ENCODE results near the gene EMD. TPM values are rescaled to one million over a fixed set of nuclear protein-coding genes. Genes with fewer than 3 reads are reported as not detected.
"Not testable (repeated sequence)": the region's sequence is repeated elsewhere in the genome, so short reads cannot be mapped to it uniquely, and the experiment has no call there.

The EMD gene
- total RNA-seq, 3 donors from 2014 or later = 33.8 to 48.1 (median 45.6) TPM

DNA sequence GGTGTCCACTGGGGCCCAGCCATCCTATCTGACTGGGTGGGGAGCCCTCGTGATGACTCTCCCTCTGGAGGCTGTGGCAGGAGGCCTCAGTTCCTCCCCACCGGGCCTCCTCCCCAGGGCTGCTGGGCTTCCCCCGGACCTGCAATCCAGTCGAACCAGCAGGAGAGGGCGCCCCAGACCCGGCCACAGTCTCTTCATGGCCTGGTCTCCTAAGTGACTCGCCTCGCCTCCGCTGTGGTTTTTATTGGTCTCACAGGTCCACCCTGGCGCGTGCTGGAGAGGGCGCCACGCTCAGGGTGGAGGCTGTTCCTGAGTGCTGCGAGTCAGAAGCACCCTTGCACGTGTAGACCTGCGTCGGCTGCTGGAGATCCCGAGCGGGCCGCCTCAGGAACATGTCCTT, 35.5 kb upstream of the EMD start:
- DNase-seq (ENCODE audit: low spot score in 2 of 2); H3K4me3 ChIP-seq; intact Hi-C loops (cut with DNase I; ENCODE audit: low total_unique reads); H3K4me1 ChIP-seq; H3K36me3 ChIP-seq; H3K9me3 ChIP-seq; H3K27me3 ChIP-seq; H3K27ac ChIP-seq: not testable (repeated sequence)

DNA sequence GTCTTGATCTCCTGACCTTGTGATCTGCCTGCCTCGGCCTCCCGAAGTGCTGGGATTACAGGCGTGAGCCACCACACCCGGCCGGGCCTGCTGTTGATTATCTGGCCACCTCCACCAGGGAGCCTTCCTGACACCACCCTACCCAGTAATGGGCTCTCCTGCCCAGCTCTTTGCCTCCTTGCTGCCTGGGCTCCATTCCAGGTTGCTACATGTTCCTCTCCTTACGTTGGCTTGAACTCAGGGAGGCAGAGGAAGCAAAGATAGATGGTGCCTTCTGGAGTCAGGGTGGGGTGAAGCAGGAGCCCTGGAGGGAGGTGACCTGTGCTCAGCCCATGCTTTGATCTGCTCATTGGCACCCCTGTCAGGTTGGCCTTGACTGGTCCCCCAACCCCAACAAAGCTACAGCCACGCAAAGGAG, 31.0 kb upstream of the EMD start:
- intact Hi-C loops (cut with DNase I; ENCODE audit: low total_unique reads) = no loop called here
- no peaks in the 10 kb centered on the region for H3K9me3 ChIP-seq
- TF ChIP-seq POLR2A (IDR thresholded peaks at IDR 0.05) (no peak), POLR2AphosphoS5 (IDR thresholded peaks at IDR 0.05) (no peak)
- TF ChIP-seq, protein P1, sequence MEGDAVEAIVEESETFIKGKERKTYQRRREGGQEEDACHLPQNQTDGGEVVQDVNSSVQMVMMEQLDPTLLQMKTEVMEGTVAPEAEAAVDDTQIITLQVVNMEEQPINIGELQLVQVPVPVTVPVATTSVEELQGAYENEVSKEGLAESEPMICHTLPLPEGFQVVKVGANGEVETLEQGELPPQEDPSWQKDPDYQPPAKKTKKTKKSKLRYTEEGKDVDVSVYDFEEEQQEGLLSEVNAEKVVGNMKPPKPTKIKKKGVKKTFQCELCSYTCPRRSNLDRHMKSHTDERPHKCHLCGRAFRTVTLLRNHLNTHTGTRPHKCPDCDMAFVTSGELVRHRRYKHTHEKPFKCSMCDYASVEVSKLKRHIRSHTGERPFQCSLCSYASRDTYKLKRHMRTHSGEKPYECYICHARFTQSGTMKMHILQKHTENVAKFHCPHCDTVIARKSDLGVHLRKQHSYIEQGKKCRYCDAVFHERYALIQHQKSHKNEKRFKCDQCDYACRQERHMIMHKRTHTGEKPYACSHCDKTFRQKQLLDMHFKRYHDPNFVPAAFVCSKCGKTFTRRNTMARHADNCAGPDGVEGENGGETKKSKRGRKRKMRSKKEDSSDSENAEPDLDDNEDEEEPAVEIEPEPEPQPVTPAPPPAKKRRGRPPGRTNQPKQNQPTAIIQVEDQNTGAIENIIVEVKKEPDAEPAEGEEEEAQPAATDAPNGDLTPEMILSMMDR (IDR thresholded peaks at IDR 0.05) = no peak
- no peaks in the 10 kb centered on the region for H3K36me3 ChIP-seq
- H3K4me3 ChIP-seq = no peak overlapping the region
- H3K4me1 ChIP-seq = no peaks in the 10 kb centered on the region
- no peak overlapping the region for H3K27ac ChIP-seq
- DNase-seq (ENCODE audit: low spot score in 2 of 2) = no peak
- H3K27me3 ChIP-seq = peaks cover 0 to 19% of the 10 kb centered on the region in 2 donors

DNA sequence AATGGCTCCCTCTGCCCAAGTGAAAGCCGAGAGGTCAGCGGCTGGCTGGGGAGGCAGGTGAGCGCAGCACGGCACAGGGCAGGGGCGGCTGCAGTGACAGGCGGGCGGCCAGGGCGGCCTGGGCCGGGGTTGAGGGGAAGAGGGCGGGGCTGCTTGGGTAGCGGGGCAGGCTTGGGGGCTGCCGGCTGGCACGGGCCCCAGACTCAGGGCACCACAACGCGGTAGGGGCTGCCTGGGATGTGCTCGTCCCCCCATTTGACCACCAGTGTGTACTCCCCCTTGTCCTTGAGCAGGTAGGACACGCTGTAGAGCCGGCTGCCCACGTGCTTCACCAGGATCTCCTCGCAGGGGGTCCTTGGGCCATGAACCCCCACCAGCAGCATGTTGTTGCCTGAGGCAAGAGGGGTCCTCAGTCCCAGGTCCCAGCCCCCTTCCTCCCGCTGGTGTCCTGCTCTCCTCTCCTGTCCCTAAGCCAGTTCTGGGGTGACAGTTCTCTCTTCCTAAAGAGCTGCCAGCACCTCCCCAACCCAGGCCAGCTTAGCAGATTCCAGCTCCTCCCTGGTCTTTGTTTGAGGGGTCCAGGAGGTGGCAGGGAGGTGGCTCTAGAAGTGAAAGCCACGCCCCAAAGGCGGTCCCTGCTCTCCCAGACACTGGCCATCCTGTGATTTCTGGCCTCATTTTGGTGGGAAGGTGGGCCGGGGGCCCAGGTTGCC, 30.3 kb upstream of the EMD start:
- TF ChIP-seq POLR2AphosphoS5 (IDR thresholded peaks at IDR 0.05) (no peak), POLR2A (IDR thresholded peaks at IDR 0.05) (no peak)
- TF ChIP-seq, protein P1 (IDR thresholded peaks at IDR 0.05) = no peak
- no peak overlapping the region for H3K4me3 ChIP-seq
- H3K4me1 ChIP-seq = no peaks in the 10 kb centered on the region
- H3K27ac ChIP-seq = no peak overlapping the region
- H3K27me3 ChIP-seq = peaks cover 0 to 22% of the 10 kb centered on the region in 2 donors
- no peaks in the 10 kb centered on the region for H3K9me3 ChIP-seq
- intact Hi-C loops (cut with DNase I; ENCODE audit: low total_unique reads) = no loop called here
- DNase-seq (ENCODE audit: low spot score in 2 of 2) = peak in 1 of 2 donors; percentile 18
- H3K36me3 ChIP-seq = no peaks in the 10 kb centered on the region

DNA sequence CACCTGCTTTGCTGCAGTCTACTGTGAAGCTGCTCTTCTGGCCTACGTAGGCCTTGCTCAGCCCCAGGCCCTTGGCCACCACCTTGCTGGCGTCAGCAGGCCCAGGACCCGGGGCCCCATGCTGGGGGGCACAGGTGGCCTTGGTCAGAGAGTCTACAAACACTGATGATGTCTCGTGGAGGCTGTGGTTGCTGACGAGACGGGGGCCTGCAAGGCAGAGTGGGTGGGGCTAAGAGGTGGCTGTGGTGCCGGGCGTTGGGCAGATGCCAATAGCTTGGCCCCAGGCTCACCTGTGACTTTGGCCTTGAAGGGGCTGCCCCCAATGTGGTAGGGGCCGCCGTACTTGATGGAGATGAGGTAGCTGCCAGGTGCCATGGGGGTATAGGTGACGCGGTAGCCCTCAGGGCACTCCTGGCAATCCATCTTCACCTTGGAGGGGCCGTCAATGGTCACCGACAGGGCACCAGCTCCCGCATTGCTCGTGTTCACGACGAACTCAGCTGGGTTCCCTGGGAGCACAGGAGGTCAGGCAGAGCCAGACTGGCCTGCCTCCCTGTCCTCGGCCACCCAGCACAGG, 29.6 kb upstream of the EMD start:
- no peaks in the 10 kb centered on the region for H3K36me3 ChIP-seq
- TF ChIP-seq POLR2AphosphoS5 (IDR thresholded peaks at IDR 0.05) (no peak), POLR2A (IDR thresholded peaks at IDR 0.05) (no peak)
- TF ChIP-seq, protein P1 (IDR thresholded peaks at IDR 0.05) = no peak
- no peaks in the 10 kb centered on the region for H3K4me1 ChIP-seq
- H3K4me3 ChIP-seq = no peak overlapping the region
- DNase-seq (ENCODE audit: low spot score in 2 of 2) = no peak
- peaks cover 0 to 26% of the 10 kb centered on the region in 2 donors for H3K27me3 ChIP-seq
- H3K9me3 ChIP-seq = no peaks in the 10 kb centered on the region
- H3K27ac ChIP-seq = no peak overlapping the region
- intact Hi-C loops (cut with DNase I; ENCODE audit: low total_unique reads) = no loop called here

DNA sequence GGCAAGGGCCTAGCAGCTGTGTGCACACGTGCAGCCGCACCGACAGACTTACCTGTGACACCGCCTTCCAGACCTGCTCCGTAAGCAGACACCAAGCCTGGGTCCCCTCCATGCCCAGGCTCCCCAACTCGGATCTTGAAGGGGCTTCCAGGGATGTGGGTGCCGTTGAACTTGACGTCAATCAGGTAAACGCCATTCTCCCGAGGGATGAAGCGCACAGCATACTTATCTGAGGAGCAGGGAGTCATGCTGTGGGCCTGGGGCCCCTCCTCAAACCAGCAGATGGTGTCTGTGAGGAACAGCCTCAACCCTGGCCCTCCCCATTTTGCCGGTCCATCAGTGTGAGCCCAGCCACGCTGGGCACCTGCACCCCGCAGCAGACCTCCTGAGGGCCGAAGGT, 29.1 kb upstream of the EMD start:
- Histone ChIP-seq H3K9me3 (no peaks in the 10 kb centered on the region), H3K4me1 (no peaks in the 10 kb centered on the region), H3K36me3 (no peaks in the 10 kb centered on the region), H3K27me3 (peaks cover 0 to 26% of the 10 kb centered on the region in 2 donors), H3K4me3 (no peak overlapping the region), H3K27ac (no peak overlapping the region)
- intact Hi-C loops (cut with DNase I; ENCODE audit: low total_unique reads) = no loop called here
- DNase-seq (ENCODE audit: low spot score in 2 of 2) = no peak
- TF ChIP-seq, protein P1 (IDR thresholded peaks at IDR 0.05) = no peak
- TF ChIP-seq POLR2A (IDR thresholded peaks at IDR 0.05) (no peak), POLR2AphosphoS5 (IDR thresholded peaks at IDR 0.05) (no peak)
